ENCODE measurements around the gene GRIK2.
A peak's percentile ranks its signal among the peaks of the same experiment; 100 is the strongest.
"Not testable (repeated sequence)": the region's sequence is repeated elsewhere in the genome, so short reads cannot be mapped to it uniquely, and the experiment has no call there.

GRIK2 gene

DNA sequence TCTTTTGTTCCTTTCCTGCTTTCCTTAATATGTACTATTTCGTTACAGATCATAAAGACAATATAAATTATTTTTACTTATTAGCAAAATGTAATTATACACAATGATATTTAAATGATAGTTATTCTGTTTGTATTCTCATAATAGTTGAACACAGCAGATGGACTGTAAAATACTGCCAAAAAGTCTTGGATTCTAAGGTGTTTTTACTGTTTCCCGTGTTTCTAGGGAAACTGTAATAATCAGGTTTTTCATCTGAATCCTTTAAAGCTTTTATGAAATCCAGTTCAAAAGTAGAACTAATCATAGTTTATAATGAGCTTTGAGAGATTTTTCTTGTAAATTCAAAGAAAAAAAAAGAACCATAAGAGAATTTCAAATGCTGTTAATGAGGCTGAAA is 148.4 kb downstream of the GRIK2 start:
- no peak for DNase-seq

DNA sequence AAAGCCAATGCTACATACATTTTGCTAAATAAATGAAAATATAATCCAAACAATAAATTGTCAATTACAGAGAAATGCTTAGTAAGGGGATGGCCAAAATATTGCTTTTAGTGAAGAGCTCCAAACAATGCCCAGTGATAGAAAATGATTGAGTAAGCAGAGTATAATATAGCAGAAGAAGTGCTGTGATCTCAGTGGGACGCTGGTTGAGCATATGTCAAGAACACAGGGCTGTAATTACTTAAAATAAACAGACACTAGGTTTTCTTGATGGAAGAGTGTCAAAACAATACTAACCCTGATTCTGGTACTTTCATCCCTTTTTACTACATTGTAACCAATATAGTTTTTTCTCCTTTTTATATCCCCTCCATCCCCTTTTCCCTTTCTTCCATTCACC is 150.3 kb downstream of the GRIK2 start:
- DNase-seq, result peak; percentile 73

DNA sequence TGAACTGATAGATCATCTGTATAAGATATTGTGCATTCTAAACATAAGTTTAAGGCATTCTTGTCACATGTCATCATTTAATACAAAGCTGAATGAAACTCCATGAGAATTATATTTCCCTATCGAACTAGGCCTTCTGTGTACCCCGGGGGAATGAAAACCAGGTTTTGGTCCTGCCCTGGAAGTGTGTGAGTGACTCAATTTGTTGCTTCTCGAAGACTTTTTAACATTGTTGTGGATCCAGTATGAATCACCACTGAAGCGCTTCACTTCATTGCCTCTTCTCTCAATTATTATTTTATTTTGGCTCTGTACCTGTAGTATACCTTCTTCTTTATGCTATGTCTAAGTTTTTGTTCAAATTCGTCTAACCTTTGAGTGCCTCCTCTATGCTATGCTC is 150.8 kb downstream of the GRIK2 start:
- DNase-seq, result no peak

DNA sequence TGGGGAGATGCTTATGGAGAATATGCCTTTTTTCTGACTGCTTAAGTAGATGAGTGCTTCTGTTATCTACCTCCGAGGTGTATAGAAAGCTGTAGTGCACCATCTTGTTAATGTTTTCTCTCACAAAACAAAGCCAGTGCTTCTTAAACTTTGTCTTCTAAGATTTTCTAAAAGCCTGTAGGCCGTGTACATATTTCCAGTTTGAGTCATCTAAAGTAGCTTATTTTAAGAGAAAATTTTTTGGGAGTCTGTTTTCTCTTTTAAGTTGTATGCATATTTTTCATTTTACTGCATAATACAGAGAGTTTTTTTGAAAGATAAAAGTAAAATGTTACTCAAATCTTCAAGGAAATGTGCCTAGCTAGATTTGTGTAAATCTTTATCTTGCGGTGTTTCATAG is 151.7 kb downstream of the GRIK2 start:
- no peak for DNase-seq

DNA sequence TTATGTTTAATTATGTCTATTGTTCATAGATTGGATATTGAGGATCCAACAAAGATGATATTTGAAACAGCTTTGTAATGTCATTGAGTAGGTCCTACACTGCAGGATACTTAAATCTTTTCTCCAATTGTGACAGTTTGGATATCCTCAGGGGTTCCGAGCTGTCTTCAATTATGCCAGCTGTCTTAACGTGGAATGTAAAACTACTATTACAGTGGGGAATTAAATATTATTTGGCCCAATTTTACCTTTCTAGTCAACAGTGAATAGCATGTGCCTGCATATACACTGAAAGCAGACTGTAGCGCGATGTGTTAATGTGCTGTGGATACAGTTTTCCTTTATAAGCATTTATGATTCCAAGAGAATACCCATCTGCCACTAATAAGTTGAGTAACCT is 156.9 kb downstream of the GRIK2 start:
- DNase-seq, result no peak

DNA sequence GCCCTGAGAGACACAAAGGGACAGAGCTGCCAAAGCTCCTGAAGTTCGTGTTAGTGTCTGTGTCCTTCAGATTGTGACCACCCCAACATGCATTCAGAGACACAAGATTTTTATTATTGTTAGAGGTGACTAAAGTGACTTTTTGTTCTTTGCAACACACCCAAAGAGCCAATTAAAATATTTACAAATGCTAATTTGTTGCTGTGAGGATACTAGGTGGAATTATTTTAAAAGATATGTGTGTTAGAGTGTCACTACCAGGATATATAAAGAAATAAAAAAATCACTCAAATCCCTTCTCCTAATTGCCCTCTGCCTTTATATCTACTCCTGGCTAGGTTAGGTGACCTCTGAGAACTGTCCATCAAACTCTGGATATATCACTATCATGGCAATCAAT is 160.7 kb downstream of the GRIK2 start:
- no peak for DNase-seq

DNA sequence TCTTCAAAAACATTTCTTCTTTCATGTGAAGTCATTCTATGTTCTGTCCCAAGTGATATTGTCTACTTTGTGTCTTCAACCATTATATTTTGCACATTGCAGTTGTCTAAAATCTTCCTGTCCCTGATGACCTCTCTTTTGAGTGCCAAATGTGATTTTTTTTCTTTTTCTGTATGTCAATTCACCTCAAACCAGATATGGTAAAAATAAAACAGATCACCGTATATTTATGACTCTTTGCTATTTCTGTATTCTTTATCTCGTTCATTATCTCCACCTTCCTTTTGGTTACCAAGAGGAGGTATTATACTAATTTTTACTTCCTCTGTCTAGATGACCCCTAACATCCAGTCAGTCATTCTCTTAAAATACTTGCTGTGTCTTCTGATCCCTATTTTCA is 165.2 kb downstream of the GRIK2 start:
- no peak for DNase-seq

DNA sequence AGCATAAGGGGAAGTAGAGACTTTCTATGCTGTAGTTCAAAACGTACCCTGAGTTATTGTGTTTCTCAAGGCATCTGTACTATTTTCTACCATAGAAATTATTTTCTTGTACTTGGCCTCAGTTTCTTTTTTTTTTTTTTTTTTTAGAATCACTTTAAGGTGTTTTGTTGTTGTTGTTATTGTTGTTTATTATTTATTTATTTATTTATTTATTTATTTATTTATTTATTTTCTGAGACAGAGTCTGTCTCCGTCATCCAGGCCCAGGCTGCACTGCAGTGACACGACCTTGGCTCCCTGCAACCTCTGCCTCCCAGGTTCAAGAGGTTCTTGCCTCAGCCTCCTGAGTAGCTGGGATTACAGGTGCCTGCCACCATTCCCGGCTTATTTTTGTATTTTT is 179.1 kb downstream of the GRIK2 start:
- no peak for DNase-seq

DNA sequence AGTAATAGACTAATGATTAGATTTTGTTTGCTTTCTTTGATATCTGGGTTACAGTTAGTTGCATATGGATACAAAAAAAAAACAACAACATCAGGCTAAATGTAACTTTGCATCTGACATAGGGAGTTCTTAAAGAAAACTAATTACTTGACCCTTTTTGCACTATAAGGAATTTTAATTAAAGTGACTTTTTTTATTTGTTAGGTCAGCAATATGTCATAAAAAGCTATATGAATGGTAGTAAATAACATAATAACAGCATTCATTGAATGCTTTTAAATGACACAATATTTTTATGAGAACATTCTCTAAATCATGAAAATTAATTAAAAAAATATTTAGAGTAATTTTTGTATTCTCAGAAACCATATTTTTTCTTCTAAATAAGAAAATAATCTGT is 183.6 kb downstream of the GRIK2 start:
- DNase-seq, result no peak

DNA sequence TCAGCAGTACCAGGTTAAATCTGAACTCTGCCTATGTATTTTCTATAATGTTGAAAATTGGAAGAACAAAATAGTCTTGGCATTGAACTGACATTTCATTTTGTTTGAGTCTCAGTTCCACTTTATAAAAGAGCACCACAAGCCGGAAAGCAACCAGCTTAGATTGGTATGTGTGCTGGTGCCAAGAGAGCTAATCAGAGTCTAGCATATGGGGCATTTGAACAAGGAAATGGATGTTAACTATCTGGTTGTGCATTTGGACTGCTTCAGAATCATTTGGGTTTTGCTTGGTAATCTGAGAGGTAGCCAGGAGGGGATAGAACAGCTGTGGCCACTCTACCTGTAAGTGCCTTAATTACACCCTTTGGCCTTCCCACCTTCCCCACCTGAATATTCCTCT is 184.8 kb downstream of the GRIK2 start:
- no peak for DNase-seq

DNA sequence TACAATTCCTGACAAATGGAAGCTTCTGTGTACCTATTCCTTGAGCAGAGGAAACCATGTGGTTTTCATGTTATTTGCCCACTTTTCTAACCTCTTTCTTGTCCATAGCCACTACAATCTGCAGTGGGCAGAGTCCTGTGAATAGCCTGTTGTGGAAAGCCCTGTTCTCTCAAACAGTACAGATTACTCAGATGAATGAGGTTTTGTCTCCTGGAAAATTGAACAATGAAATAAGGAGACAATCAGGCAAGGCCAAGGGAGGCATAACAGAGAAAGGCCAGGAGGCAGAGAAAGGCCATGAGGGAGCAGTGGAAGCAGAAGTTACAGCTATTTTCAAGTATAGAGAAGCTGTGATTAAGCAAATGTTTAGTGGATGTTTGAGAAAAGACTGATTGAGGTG is 189.3 kb downstream of the GRIK2 start:
- no peak for DNase-seq

DNA sequence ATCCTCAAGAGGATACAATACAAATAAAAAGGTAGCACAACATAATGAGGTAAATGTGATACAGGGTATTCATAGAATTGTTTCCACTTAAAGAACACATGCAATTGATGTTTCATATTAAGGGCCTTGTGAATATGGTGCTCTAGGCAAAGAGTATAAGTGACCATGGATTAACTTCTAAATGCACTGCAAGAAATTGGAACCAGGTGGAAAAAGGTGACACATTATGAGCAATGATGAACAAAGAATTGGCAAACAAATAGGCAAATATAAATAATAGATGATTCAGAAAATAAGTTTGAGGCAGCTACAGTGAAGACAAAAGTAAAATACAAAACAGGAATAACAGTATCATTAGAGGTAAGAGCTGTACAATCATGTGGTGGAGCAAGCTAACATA is 192.0 kb downstream of the GRIK2 start:
- no peak for DNase-seq

DNA sequence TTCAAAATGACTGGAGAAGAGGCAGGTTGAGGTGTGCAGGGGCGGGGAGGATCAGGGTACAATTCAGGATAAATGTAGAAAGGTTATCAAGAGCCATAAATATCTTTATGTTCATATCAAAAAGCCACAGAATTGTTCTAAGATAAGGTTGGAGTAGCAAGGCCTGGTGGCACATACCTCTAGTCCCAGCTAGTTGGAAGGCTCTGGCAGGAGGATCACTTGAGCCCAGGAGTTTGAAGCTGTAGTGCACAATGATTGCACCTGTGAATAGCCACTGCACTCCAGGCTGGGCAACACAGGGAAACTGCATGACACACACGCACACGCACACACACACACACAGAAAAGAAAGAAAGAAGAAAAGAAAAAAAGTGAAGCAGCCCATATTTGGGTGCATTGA is 194.8 kb downstream of the GRIK2 start:
- DNase-seq, result no peak

DNA sequence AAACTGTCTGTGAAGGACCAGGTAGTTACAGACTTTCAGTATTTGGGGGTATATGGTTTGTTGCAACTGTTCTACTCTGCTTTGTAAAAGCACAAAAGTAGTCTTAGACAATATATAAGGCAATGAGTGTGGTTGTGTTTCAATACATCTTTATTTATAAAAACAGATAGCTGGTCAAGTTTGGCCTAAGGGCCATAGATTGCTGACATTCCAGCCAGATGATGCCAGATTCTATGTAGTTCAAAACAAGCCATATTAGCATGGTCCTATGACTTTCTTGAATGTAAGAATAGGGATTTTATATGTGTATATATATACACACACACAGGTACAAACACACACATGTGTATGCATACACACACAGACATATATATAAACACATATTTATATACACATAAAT is 201.8 kb downstream of the GRIK2 start:
- DNase-seq, result no peak

DNA sequence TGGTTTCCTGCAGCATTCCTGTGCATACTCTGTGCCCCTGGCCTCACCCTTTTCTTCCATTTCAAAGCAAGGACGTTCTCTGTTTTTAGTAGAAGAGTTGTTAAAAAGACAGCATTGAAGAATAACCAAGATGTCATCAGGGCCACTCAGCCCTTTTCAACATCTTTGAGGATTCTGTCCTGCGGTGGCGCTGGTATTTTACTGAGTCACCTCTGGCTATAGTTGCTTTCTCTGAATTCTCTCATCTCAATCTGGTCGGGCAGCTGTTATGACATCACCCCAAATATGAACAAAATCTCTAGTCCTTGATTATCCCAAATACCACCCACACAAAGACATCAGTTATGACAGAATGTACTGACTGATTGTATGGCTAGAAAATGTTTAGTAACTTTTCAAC is 204.2 kb downstream of the GRIK2 start:
- no peak for DNase-seq

DNA sequence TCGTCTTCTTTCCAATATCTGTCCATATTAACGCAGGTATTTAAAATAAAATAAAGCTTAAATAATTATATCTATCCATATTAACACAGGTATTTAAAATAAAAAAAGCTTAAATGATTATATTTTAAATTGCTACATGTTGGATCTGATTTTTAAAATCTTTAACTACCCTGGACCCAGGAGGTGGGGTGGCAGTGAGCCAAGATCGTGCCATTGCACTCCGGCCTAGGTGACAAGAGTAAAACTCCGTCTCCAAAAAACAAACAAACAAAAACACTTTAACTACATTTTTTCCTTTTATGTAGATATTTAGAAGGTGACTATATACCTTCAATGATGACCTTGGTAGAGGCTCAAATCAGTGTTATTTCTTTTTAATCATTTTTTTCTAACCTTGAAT is 211.9 kb downstream of the GRIK2 start:
- no peak for DNase-seq

DNA sequence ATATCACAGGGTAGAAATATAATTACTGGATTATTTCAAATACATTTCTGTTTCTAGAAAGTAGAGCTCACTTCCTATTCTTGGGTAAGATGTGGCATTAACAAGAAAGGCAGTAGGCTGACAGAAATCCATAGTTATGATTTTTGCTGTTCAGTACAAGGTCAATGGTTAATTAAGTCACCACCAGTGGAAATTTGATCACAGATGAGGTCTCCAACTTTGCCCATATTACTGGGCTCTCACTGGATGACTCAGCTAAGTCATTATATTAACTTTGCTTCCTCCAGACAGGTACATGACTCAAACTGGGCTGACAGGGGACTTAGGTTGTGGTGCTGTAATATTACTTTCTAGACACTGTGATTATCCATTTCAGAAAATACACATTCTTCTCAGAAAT is 212.4 kb downstream of the GRIK2 start:
- no peak for DNase-seq

DNA sequence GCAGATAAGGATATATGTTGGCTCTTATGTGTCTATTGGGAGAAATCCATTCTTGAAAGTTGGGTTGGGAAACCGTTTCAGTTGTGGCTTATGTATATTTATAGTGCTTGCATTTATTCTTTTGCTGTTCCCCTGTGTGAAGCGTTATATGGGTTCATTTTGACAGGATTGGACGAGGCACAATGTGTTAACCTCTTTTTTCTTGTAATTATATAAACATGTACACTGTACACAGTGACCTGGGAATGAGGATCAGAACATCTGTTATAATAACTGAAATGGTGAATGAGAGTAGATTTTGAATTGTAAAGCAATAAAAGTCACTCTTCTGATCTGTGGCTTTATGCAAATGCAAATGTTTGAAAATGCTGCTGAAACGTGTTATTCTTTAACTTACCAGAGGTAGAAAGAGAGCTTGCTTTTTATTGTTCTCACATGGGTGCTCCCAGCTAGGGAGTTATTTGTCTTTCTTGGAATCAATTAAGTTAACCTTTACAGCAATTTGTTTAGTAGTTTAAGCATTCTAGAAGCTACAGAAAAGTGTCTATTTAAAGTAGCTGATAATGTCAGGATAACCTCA is 213.7 kb downstream of the GRIK2 start:
- no peak for DNase-seq

DNA sequence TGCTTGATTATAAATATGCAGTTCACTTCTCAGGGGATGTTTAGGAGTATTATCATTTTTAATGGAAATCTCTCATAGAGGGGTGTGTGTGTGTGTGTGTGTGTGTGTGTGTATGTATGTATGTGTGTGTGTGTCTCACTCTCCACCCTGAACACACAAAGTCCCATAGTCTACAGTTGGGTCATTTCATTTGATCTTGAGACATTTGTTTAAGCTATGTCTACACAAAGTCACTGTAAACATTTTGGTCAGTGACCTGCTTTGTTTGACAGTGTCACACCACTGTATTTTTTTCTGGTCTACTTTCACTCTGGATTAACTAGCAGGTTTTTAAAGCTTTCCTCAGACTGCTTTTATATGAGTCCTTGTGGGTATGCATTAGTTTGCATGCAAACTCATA is 215.2 kb downstream of the GRIK2 start:
- DNase-seq, result no peak

DNA sequence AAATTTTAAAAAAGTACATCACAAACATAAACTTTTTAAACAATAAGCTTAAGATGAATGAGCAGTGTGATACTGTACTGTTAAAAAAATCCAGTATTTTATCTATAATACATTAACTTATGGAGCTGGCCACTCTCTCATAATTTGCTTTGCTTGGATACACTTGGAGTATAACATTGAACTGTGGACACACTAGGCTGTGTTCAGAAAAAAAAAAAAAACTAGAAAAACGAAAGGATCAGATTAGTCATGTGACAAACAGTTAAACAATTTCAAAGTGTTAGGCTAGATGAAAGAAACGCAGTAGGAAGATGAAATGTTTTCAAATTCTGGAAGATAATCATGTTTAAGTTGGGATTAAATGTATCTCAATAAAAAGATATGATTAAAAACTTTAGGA is 220.0 kb downstream of the GRIK2 start:
- DNase-seq, result no peak

DNA sequence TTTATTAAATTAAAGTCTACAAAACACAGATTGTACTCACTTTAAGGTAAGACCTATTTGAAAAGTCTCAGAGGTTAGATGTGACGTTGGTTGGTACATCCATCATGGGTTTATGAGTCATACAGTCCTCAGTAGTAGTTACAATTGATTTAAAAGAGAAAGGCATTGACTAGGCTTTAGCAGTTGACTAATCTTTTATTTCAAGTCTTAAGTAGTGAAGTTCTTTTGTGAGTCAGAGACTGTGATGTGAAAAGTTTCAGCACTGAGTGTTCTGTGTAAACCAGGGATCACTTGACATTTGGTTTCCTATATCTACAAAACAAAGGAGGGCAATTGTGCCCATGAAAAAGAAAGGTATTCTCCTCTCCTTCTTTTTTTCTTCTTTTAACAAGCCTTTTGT is 221.3 kb downstream of the GRIK2 start:
- no peak for DNase-seq

DNA sequence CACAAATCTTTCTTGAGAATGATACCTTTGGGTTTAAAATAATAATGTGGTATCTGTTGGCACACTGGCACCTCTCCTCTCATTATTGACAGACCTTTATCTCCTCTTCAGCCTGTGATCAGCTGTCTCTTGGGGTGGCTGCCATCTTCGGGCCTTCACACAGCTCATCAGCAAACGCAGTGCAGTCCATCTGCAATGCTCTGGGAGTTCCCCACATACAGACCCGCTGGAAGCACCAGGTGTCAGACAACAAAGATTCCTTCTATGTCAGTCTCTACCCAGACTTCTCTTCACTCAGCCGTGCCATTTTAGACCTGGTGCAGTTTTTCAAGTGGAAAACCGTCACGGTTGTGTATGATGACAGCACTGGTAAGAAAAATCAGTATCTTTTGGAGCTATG is 232.8 kb downstream of the GRIK2 start:
- DNase-seq, result no peak

DNA sequence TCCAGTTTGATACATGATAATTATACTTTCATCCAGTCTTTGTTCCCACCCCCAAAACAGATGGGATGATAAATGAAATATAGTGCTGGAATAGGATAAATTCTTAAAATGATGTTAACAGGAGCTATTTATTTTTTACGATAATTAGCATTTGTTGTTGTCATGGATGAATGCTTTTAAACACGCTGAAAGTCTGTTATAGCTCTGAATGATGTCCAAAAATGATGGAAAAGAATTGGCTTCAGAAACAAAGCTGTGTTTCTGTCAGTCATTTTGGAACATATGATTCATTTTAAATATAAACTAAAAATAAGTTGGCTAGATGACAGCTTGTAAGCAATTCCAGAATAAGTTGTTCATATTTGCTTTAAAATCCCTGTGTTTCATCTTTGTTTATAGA is 237.4 kb downstream of the GRIK2 start:
- DNase-seq, result no peak

DNA sequence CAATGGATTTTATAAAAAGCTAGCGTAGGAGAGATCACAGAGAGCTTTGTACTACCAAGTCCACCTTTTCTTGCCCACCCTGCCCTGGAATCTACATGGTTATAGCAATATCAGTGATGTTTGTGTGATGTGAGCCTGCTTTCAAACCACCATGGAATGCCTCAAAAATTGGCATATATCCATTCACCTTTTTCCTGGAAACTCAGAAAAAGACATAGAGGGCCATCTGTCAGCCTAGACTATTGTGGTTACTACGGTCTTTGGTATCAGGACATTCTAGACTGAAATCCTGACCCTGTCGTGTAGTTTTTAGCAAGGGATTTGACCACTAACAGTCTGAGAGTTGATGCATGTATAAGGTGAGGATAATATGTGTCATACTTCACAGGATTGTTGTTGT is 239.6 kb downstream of the GRIK2 start:
- no peak for DNase-seq

DNA sequence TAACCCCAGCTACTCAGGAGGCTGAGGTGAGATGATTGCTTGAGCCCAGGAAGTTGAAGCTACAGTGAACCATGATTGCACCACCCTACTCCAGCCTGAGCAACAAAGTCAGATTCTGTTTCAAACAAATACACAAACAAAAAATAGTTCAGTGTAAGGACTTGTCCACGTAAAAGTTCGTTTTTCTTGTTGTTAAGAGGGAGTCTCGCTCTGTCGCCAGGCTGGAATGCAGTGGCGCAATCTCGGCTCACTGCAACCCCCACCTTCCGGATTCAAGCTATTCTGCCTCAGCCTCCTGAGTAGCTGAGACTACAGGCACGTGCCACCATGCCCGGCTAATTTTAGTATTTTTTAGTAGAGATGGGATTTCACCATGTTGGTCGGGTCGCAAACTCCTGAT is 245.4 kb downstream of the GRIK2 start:
- not testable (repeated sequence) for DNase-seq

DNA sequence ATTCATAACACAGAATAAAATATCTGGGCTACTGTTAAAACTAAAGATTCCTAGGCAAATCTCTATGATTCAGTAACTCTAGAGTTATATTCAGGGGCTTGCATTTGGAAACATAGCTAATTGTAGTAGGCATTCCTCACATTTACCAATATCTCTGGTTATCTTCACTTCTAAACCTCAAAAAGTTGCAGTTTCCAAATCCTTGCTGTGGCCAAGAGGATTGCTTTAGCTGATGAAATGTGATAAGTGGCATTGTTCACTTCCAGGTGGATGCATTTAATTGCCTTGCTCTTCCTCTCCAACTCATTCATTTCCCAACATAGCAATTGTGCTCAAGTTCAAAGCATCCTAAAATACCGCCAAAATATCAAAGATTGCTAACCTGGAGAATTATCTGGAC is 246.6 kb downstream of the GRIK2 start:
- DNase-seq, result peak; percentile 14
